ENCODE measurements around the gene MATCAP1.

The MATCAP1 gene

GRCh38 chr16:67170949-67171649 is 12.7 kb downstream of the MATCAP1 start:
- no peak for DNase-seq (ENCODE audit: low spot score)

GRCh38 chr16:67170168-67170948 is 13.4 kb downstream of the MATCAP1 start, which contains the start of gene NOL3:
NOL3 (plus strand) TSS chr16:67170538.
- peak; percentile 90 for DNase-seq (ENCODE audit: low spot score)

DNA sequence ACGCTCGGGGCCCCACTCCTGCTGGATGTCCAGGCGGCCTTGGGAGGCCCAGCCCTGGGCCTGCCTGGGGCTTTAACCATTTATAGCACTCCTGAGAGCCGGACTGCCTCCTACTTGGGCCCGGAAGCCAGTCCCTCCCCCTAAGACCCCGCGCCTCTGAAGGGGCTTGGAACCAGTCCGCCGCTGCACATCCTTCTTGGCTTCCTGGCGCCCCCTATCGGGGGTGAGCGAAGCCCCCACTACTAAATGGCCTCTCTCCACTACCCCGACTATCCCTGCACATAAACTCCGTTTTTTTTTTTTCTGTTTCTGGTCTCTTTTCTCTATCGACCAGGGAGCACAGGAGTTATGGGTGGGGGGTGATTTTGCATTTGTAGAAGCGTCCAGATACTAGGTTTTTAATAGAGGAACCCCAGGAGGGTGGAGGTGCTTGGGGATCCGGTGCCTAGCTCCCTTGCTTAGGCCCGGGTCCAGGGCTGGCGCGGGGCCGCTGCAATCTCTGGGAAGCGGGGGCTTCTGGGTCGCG is 14.1 kb downstream of the MATCAP1 start:
- DNase-seq (ENCODE audit: low spot score): peak; percentile 72

DNA sequence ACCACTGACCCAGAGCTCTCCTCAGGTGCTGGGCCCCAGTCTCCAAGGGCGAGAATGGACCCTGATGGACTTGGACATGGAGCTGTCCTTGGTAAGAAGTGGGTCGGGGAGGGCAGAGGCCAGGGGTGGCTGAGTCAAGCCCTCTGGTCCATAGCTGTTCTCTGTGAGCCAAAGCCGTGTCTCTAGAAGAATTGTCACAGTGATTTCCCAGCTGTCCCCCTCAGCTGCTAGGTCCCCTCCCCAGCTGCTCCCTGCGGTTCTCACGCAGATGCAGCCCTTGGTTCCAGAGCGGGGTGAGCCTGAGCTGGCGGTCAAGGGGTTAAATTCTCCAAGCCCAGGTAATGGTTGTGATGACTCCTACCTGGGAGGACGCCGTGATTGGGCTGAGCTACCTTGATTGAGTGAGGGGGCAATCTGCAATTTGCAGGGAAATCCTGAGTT is 14.7 kb downstream of the MATCAP1 start:
- DNase-seq (ENCODE audit: low spot score): no peak

GRCh38 chr16:67167588-67167987 is 16.2 kb downstream of the MATCAP1 start:
- DNase-seq (ENCODE audit: low spot score): no peak

DNA sequence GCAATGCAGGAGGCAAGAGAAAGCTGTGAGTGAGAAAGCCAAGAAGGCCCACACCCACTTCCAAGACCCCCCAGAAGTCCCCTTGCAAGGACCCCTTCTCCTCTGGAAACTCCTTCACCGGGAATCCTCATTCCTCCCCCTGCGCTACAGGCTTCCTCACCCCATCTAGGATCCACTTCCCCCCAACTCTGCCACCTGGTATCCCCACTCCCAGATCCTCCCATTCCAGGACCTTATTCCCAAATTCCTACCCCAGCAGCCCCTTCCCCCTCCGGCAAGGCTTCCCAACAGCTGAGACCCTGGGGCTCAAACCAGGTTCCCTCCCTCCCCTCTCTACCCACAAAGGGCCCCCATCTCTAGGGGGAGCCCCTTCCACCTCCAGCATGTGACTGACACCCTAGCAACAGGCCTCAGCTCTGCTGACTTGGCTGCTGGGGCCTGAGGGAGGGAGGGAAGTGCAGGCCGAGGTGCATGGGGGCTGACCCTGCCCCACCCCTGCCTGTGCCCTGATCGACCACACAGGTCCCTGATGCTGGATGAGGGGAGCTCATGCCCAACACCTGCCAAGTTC is 17.1 kb downstream of the MATCAP1 start:
- no peak for DNase-seq (ENCODE audit: low spot score)

DNA sequence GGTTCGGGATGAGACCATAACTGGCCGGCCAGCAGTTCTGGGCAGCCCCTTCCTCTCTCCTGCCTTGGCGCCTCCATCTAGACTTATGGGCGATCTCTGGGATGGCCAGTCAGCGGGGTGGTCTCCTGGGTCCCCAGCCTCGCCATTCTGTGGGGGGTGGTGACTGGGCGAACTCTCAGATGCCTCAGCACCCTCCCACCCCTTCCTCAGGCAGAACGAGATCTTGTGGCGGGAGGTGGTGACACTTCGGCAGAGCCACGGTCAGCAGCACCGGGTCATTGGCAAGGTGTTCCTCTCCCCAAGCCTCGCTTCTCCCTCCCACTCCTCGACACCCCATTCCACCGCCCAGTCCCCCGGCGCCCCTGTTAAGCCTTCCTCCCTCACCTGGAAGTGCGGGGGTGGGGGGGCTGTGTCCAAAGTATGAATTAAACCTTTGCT is 17.6 kb downstream of the MATCAP1 start:
- DNase-seq (ENCODE audit: low spot score): no peak

DNA sequence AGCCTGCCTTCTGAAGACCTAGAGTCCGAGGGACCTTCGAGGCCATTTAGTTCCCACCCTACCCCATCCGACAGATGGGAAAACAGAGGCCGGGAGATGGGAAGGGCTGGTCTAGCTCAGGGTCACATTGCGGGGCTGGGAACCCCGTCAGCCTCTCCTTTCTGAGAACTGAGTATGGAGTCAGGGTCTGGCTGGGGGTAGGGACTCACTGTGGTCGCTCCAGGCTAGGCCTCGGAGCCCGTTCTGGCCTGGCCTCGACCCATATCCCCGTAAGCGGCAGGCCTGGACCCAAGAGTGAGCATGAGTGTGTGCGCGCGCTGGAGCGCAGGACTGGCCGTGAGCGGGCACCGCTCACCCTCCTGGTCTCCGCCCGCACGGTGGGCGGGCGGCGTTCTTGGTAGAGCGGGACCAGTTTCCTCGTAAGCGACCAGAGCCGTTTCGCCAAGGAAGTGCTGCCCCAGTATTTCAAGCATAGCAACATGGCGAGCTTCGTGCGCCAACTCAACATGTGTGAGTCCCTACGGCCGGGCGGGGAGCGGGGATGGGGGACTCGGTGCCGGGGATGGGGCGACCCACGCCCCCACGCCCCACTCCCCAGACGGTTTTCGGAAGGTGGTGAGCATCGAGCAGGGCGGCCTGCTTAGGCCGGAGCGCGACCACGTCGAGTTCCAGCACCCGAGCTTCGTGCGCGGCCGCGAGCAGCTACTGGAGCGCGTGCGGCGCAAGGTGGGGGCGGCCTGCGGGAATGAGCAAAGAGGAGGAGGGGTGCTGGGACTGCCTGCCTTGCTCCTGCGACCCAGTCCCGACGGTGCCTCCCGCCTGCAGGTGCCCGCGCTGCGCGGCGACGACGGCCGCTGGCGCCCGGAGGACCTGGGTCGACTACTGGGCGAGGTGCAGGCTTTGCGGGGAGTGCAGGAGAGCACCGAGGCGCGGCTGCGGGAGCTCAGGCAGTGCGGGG is 18.4 kb downstream of the MATCAP1 start:
- DNase-seq (ENCODE audit: low spot score): no peak

DNA sequence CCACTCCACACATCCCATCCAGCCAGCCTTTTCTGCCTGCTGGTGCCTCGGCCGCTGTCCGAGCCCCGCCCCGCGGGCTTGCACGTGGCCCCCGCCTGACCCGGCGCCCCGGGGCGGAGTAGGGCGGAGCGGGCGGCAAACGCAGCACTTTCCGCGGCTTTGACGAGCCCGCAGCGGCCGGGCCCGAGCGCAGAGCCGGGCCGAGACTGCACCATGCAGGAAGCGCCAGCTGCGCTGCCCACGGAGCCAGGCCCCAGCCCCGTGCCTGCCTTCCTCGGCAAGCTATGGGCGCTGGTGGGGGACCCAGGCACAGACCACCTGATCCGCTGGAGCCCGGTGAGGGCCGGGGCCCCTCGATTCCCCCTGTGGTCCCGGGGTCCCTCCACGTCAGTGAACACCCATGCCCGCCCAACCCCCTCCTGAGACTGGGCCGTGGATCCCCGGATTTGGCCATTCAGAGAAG is 19.1 kb downstream of the MATCAP1 start, which contains the start of gene HSF4:
Gene HSF4, plus strand, starts transcription at position 147 of the 463 bp plus-strand sequence. Its CDS starts 67 bp downstream, at position 214.
- no peak for DNase-seq (ENCODE audit: low spot score)

DNA sequence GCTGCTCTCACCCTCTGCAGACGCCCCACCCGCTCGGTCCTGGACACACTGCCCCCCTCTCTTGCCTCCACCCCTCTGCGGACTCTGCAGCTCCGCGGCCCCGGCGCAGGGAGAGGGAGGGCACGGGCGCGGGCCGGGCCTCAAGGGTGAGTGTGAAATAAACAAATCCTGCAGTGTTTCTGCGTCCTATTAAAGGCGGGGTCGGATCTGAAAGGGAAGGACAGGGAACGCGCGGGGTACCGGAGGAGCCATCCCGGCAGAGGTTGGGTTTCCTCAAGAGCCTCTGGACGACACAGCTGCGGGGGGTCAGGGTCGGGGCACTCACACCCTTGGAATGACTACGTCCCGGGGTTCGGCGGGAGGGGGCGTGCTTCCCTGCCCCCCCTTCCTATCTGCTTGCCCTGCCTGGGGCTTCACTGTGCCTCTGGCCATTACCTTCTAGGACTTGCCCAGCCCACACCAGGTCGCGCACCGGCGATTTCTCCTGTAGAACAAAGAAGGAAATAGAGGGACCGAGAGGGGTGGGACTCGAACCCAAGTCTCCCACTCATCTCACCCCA is 19.7 kb downstream of the MATCAP1 start:
- no peak for DNase-seq (ENCODE audit: low spot score)

GRCh38 chr16:67163164-67163998 is 20.4 kb downstream of the MATCAP1 start:
- DNase-seq (ENCODE audit: low spot score): no peak

- DNase-seq (ENCODE audit: low spot score): no peak
Measured at GRCh38 chr16:67162506-67163163, 21.1 kb downstream of the MATCAP1 start.

DNA sequence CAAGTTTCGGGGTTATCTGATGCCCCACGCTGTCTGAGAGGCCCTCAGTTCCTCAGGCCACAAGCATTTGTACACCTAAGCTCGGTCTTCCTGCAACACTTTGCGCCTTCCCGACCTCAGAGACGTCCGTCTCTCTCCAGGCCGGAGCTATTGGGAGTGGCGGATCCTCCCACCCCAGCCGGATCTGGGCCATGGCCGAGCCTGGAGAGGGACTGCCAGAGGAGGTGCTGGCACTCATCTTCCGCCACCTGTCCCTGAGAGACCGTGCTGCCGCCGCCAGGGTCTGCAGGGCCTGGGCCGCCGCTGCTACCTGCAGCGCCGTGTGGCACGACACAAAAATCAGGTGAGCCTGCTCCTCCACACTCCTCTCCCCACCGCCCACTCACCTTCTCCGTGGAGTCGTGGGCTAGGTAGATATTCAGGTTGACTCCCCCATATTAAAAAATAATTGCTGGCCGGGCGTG is 22.1 kb downstream of the MATCAP1 start:
- no peak for DNase-seq (ENCODE audit: low spot score)

DNA sequence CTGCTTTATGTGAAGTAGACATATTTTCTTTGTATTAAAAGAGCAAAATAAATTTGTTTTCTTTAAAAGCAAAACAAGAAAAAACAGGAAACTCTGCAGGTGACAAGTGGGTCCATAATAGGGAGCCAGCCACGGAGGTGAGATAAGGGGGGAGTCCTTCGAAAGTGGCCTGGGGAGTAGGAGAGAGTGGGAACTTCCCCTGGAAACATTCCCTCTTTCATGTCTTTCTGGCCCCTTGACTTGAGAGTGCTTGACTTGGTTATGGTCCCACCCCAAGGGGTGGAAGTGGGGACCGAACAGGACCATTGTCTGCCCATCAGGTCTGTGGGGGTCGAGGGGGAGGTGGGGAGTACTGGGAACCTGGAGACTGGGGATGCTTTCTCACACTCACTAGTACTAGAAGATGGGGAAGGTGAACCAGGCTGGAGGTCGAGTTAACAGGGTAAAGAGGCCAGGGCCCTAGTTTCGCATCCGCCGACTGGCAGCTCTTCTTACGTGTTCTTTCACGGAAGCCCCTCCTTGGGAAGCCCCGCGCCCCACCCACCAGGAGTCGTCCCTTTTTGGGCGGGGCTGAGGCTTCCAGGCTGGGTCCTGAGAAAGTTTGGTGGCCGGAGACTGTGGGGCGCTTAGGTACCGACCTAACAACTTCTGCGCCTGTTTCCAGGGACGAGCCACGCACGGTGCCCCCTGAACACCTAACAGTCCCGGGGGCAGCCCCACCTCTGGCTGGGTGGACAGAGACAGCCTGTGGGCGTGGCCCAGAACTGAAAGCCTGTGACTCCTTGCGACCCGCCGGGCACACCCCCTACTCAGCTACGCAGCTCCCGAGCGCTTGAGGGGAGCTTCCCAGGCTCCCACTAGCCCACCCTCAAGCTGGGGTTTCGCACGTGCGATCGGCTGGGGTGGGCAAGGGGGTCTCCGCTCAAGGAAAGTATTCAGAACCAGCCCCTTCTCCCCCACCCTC is 24.8 kb downstream of the MATCAP1 start:
- DNase-seq (ENCODE audit: low spot score): no peak

- DNase-seq (ENCODE audit: low spot score): no peak
Measured at GRCh38 chr16:67157892-67158635, 25.7 kb downstream of the MATCAP1 start.

DNA sequence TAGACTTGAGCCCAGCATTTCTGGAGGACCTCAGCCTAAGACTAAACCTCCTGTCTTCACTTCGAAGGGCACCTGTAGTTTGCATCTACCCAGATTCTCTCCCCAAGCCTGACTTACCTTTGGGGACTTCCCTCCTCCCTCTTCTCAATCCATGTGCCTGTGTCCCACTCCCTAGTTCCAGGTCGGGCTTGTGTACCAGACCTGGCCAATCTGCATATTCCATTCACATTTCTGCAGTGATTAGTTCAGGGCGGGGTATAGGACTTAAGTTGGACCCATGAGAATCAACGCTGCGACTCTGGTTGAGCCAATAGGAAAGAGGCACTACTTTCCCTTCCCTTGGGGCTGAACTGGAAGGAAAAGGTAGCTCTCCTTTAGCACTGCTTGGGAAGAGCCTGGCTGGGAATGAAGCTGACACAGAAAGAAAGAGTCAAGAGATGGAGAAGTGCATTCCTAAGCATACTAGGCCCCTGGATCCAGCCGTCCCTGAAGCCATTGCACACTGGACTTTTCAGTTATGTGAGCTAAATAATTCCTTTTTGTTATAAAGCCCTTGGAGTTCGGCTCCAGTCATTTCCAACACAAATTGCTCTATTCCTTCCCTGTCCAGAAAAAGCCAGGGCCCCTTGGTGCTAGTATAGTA is 26.5 kb downstream of the MATCAP1 start:
- DNase-seq (ENCODE audit: low spot score): no peak

All from D341Med (cell line).